ENCODE data around the gene BUD31. TPM values are rescaled to one million over a fixed set of nuclear protein-coding genes. Genes with fewer than 3 reads are reported as not detected.

The BUD31 gene
- total and polyA plus RNA-seq, 8 donors: 58.0 to 155 (median 110) TPM

- peaks cover 60 to 94% (median 84%) of the 10 kb centered on the region in 4 donors for H3K36me3 ChIP-seq
- H3K4me3 ChIP-seq: peak overlapping the region; percentile 41 to 60 (median 52)
- H3K27ac ChIP-seq: peak overlapping the region; percentile 8 to 81 (median 75)
- H3K9me3 ChIP-seq: no peaks in the 10 kb centered on the region
- DNase-seq: peak; percentile 81 to 94
- H3K4me1 ChIP-seq: peaks cover 6 to 31% (median 25%) of the 10 kb centered on the region in 4 donors
- intact Hi-C loops (cut with DNase I; ENCODE audit: low total_unique reads): no loop called here
- 1 to 14% (median 6%) methylated on average over 43 to 68 of the region's 68 CpGs for WGBS, 5 donors
- TF ChIP-seq EP300 (IDR thresholded peaks at IDR 0.05) (no peak), POLR2AphosphoS5 (IDR thresholded peaks at IDR 0.05) (peak in 2 of 3 donors; percentile 55 to 77), POLR2A (IDR thresholded peaks at IDR 0.05) (no peak), CTCF (IDR thresholded peaks at IDR 0.05) (no peak)
- H3K27me3 ChIP-seq: no peaks in the 10 kb centered on the region
Measured at GRCh38 chr7:99392659-99393354, 16.0 kb upstream of the BUD31 start.

- WGBS, 5 donors: 39 to 65% (median 42%) methylated on average over 14 to 30 of the region's 30 CpGs
Measured at GRCh38 chr7:99393355-99394187, 15.2 kb upstream of the BUD31 start.

GRCh38 chr7:99394188-99394502 is 14.6 kb upstream of the BUD31 start:
- Histone ChIP-seq H3K27ac (no peak overlapping the region), H3K4me1 (peaks cover 6 to 31% (median 25%) of the 10 kb centered on the region in 4 donors), H3K4me3 (no peak overlapping the region), H3K36me3 (peaks cover 60 to 94% (median 84%) of the 10 kb centered on the region in 4 donors), H3K9me3 (no peaks in the 10 kb centered on the region), H3K27me3 (no peaks in the 10 kb centered on the region)
- TF ChIP-seq POLR2A (IDR thresholded peaks at IDR 0.05) (no peak), EP300 (IDR thresholded peaks at IDR 0.05) (no peak), CTCF (IDR thresholded peaks at IDR 0.05) (no peak), POLR2AphosphoS5 (IDR thresholded peaks at IDR 0.05) (no peak)
- intact Hi-C loops (cut with DNase I; ENCODE audit: low total_unique reads): no loop called here
- WGBS, 5 donors: 88 to 95% (median 92%) methylated on average over 4 of the region's 4 CpGs; no CpG with 5 or more reads in 1 of the 5 donors
- no peak for DNase-seq

More at GRCh38 chr7:99393355-99394187, 15.2 kb upstream of the BUD31 start:
- intact Hi-C loops (cut with DNase I; ENCODE audit: low total_unique reads): no loop called here
- Histone ChIP-seq H3K4me1 (peaks cover 6 to 31% (median 25%) of the 10 kb centered on the region in 4 donors), H3K4me3 (peak overlapping the region; percentile 41 to 60 (median 52)), H3K27ac (peak overlapping the region; percentile 8 to 81 (median 75)), H3K9me3 (no peaks in the 10 kb centered on the region), H3K27me3 (no peaks in the 10 kb centered on the region), H3K36me3 (peaks cover 59 to 94% (median 84%) of the 10 kb centered on the region in 4 donors)
- TF ChIP-seq POLR2A (IDR thresholded peaks at IDR 0.05) (no peak), EP300 (IDR thresholded peaks at IDR 0.05) (no peak), CTCF (IDR thresholded peaks at IDR 0.05) (no peak)
- peak; percentile 34 to 83 for DNase-seq

- intact Hi-C loops (cut with DNase I; ENCODE audit: low total_unique reads): no loop called here
- H3K4me1 ChIP-seq: peaks cover 6 to 31% (median 25%) of the 10 kb centered on the region in 4 donors
- DNase-seq: no peak
- H3K4me3 ChIP-seq: no peak overlapping the region
- TF ChIP-seq POLR2A (IDR thresholded peaks at IDR 0.05): no peak
- H3K27ac ChIP-seq: no peak overlapping the region
- no peaks in the 10 kb centered on the region for H3K9me3 ChIP-seq
- WGBS, 5 donors: 44 to 82% (median 54%) methylated on average over 14 of the region's 14 CpGs
- H3K36me3 ChIP-seq: peaks cover 62 to 94% (median 84%) of the 10 kb centered on the region in 4 donors
- H3K27me3 ChIP-seq: no peaks in the 10 kb centered on the region
Measured at GRCh38 chr7:99395616-99396327, 13.0 kb upstream of the BUD31 start.

Measured in stomach (tissue), 9 donors.